ENCODE data around the gene STARD13. TPM values are rescaled to one million over a fixed set of nuclear protein-coding genes. Genes with fewer than 3 reads are reported as not detected.

STARD13 gene
- total RNA-seq, 1 experiment from 2014 or later, result 2.1 TPM

DNA sequence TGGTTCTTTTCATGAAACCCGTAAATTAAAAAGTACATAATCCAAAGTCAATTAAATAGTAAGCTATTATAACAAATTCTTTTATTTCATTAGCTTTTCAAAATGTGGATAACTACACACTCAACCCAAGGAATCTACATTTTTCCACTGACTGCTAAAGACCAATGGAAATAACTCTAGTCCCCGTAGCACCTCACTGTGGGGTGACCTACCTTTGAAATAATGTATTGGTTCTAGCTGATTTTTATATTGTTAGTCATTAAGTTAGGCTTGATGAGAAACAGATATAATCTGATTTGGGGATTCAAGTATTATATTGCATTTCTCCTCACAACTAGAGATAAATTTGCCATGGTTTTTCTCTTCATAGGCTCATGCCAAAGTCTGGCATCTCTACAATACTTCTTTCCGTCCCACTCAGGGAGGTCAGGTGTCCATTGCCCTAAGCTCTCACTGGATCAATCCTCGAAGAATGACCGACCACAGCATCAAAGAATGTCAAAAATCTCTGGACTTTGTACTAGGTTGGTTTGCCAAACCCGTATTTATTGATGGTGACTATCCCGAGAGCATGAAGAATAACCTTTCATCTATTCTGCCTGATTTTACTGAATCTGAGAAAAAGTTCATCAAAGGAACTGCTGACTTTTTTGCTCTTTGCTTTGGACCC lies 232.0 kb downstream of the STARD13 start:
- H3K4me1 Mint-ChIP-seq, result peaks cover 0 to 6% of the 10 kb centered on the region in 2 experiments; a peak in 3 of 4 replicates
- H3K23ac ChIP-seq (ENCODE audit: insufficient read length, low read depth, low read length), result no peak overlapping the region
- H2BK120ac ChIP-seq (ENCODE audit: low read depth, low read length, poor library complexity, severe bottlenecking), result no peak overlapping the region
- no peaks in the 10 kb centered on the region for H3K23me2 ChIP-seq (ENCODE audit: insufficient read length, low read depth, low read length, poor library complexity, severe bottlenecking)
- H4K8ac ChIP-seq (replicated peaks; ENCODE audit: insufficient read length, low read depth, low read length), result no peak overlapping the region
- no peaks in the 10 kb centered on the region for H3K27me3 ChIP-seq (ENCODE audit: insufficient read depth, low read length)
- no peak overlapping the region for H3K27ac Mint-ChIP-seq
- H4K5ac ChIP-seq (ENCODE audit: insufficient read length, low read depth, low read length), result no peak overlapping the region
- no peaks in the 10 kb centered on the region for H3K4me1 ChIP-seq (ENCODE audit: insufficient read depth, low read length)
- H3K4ac ChIP-seq (ENCODE audit: low read depth, low read length), result no peak overlapping the region
- no peak overlapping the region for H2BK12ac ChIP-seq (ENCODE audit: insufficient read length, low read depth, low read length)
- no peaks in the 10 kb centered on the region for H3K9me3 Mint-ChIP-seq
- H3K36me3 Mint-ChIP-seq (ENCODE audit: insufficient read depth in 1 of 3, low read depth in 3 of 3), result no peaks in the 10 kb centered on the region
- TF ChIP-seq CTCF (conservative IDR thresholded peaks at IDR 0.05), result no peak
- no peak overlapping the region for H3T11ph ChIP-seq (ENCODE audit: low read length)
- H3K79me2 ChIP-seq (ENCODE audit: insufficient read depth, low read length), result no peaks in the 10 kb centered on the region
- H3K18ac ChIP-seq (ENCODE audit: insufficient read length, low read depth, low read length), result no peak overlapping the region
- WGBS (ENCODE audit: extremely low coverage, insufficient read length, low lambda C conversion rate), result no CpG with 5 or more reads among the region's 7 CpGs
- no peak overlapping the region for H3K27ac ChIP-seq (ENCODE audit: insufficient read length, low read depth, low read length)
- H2BK15ac ChIP-seq (ENCODE audit: low read depth, low read length), result no peak overlapping the region
- no peak for DNase-seq
- no peak overlapping the region for H4K91ac ChIP-seq (ENCODE audit: insufficient read length, low read depth, low read length)
- H3K9ac ChIP-seq (ENCODE audit: extremely low read depth, insufficient read length, low read length), result no peak overlapping the region
- no peaks in the 10 kb centered on the region for H3K9me3 ChIP-seq (ENCODE audit: control insufficient read depth, low read depth, low read length)
- no peak overlapping the region for H2BK5ac ChIP-seq (ENCODE audit: insufficient read length, low read length)
- H4K20me1 ChIP-seq (ENCODE audit: control insufficient read depth, insufficient read depth, insufficient read length), result no peaks in the 10 kb centered on the region
- H2AK5ac ChIP-seq (ENCODE audit: insufficient read length, low read length), result no peak overlapping the region
- no peak overlapping the region for H3K4me2 ChIP-seq (ENCODE audit: insufficient read depth, insufficient read length, low read length)
- H3K79me1 ChIP-seq (ENCODE audit: insufficient read depth, low read depth, low read length, poor library complexity, severe bottlenecking), result no peaks in the 10 kb centered on the region
- H3K27me3 Mint-ChIP-seq (ENCODE audit: low read depth), result no peaks in the 10 kb centered on the region
- no peak overlapping the region for H2AFZ ChIP-seq (ENCODE audit: low read length)
- no peak overlapping the region for H2BK20ac ChIP-seq (ENCODE audit: low read depth, low read length, poor library complexity, severe bottlenecking)
- no peak overlapping the region for H3K14ac ChIP-seq (ENCODE audit: insufficient read depth, low read length)
- H3K4me3 Mint-ChIP-seq, result no peak overlapping the region
- H3K56ac ChIP-seq (ENCODE audit: insufficient read length, low read depth, low read length), result no peak overlapping the region

Data from H9 (cell line).